Stimulated activated CD4-positive, alpha-beta T cell treated with anti-CD3 and anti-CD28 coated beads, Interleukin-15, amount 100 ng/mL, for 48 hours (primary cell): ENCODE measurements around the gene C1orf210.

Experiments used
- DNase-seq, 2 donors: peaks; one replicate each; pipeline ENCODE4 v3.0.0-alpha.2; 2020; ENCODE audit warnings: low read depth in 2 of 2

The C1orf210 gene

GRCh38 chr1:43294761-43295160 is 9.4 kb upstream of the C1orf210 start:
- DNase-seq = no peak

DNA sequence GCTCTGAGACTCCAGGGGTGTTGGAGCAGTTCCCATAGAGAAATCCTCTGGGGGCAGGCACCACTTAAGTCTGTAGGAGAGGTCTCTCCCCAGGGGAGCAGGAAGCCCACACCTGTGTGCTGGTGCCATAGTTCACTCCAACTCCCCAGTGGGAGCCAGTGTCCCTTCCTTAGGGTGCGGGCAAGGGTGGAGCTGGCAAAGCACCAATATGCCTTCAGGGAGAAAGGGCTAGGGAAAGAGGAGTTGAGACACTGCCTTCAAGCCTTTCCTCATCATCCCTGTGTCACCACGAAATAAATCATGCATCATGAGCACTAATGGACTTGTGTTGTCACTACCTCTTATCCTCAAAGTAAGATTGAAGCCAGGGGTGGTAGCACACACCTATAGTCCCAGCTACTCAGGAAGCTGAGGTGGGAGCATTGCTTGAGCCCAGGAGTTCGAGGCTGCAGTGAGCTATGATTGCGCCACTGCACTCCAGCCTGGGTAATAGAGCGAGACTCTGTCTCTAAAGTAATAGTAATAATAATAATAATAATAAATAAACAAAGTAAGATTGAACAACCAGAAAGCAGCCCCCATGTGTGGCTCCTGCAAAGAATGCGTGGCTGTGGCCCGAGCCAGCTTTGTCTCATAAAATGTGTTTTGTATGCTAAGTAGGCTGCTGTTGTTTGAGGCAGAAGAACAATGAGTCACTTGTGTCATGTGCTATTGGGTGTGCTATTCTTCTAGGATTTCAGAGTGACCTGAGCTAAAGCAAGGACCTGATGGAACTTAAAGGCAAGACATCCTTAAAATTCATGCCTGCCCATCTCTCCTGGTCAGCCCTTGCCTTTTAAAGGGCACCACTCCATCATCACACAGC is 8.7 kb upstream of the C1orf210 start:
- DNase-seq = no peak

DNA sequence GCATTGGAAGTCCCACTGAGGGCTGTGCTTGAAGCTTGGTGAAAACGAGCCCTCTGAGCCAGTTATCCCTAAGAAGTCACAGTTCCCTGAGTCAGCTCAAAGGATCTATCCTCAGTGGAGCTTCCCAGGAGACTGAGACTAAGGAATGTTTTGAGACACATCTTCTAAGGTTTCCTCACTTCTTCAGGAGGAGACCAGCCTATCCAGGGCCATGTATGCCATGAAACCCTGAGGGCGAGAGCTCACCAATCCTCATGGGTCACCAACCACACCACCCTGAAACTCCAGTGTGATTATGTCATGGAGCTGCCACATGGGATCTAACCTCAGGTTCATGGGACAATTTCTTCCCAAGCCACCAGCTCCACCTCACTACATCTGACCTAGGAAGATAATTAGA is 7.8 kb upstream of the C1orf210 start:
- DNase-seq = no peak

- DNase-seq = no peak
These were observed 7.3 kb upstream of the C1orf210 start for GRCh38 chr1:43292679-43293078.

- DNase-seq = no peak
These were observed 6.8 kb upstream of the C1orf210 start for GRCh38 chr1:43292216-43292615.

GRCh38 chr1:43288785-43289706 is 3.7 kb upstream of the C1orf210 start:
- DNase-seq = no peak

- DNase-seq = no peak
These were observed 2.8 kb upstream of the C1orf210 start for GRCh38 chr1:43288058-43288784.

- DNase-seq = no peak
These were observed 1.2 kb upstream of the C1orf210 start for GRCh38 chr1:43286533-43286932.

- DNase-seq = no peak
These were observed 734 bp upstream of the C1orf210 start for GRCh38 chr1:43286115-43286514.

GRCh38 chr1:43284546-43285110 is 753 bp downstream of the C1orf210 start:
- DNase-seq = no peak

GRCh38 chr1:43284065-43284464 is 1.3 kb downstream of the C1orf210 start:
- DNase-seq = no peak

- DNase-seq = no peak
These were observed 2.9 kb downstream of the C1orf210 start for GRCh38 chr1:43282220-43283195.

DNA sequence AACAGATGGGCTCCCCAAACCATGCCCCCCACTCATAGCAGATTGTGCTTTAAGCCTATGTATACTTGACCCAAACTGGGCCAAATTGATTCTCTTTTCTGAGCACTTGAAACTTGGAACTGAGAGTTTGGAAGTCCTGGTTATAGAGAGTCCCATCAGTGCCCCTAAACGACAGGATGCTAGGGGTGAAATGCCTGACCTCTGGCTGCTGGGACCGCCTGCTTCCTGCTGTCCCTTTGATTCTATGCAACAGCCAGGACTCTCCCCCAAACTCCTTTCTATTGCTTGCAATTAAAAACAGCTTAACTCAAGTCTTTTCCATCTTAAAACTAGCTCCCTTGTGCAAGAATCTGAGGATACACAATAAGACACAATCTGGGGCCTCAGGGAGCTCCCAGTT is 4.7 kb downstream of the C1orf210 start:
- DNase-seq = no peak

DNA sequence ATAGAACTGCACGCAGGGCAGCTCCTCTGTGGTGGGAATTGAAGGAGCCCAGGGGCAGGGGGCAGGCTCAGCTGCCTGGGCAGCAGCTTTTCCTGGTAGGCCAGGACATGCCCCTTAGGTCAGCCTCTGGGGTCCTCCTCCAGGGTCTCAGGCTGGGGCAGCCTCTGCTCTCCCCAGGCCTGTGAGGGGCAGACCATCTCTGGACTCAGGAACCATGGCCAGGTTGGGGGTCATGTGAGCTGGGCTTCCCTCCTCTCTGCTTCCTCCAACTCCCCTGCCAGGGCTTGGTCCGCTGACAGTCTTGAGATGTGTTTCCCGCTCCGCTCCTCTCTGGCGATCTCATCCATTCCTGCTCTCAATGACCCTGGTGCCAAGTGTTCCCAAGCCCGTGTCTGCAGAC is 5.7 kb downstream of the C1orf210 start:
- DNase-seq = no peak

- no peak for DNase-seq
These were observed 6.2 kb downstream of the C1orf210 start for GRCh38 chr1:43279161-43279560.

GRCh38 chr1:43277116-43277876 is 8.1 kb downstream of the C1orf210 start:
- DNase-seq = no peak

DNA sequence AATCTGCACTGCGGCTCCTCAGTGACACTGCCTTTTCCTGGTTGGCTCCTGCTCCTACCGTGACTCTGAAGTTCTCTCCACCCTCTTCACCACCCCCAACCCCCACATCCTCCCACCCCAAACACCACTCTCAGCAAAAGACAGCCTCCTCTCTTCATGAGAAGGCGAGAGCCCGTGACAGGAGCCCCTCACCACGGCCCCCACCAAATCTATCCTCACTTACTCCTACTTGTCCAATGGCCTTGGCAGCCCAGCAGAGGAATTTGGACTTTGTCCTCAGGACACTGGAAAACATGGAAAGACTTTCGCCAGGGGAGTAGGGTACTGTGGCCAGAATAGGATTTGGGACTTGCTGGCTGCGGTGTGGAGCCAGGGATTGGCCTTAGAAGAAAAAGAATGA is 8.7 kb downstream of the C1orf210 start:
- DNase-seq = no peak

- no peak for DNase-seq
These were observed 9.4 kb downstream of the C1orf210 start for GRCh38 chr1:43275826-43276620.

GRCh38 chr1:43274804-43275180 is 10.6 kb downstream of the C1orf210 start:
- no peak for DNase-seq
